AG09309 (cell line): ENCODE data around the gene ACTR8.

ENCODE experiments used
- DNase-seq: peaks from one replicate; pipeline ENCODE4 v3.0.0-alpha.2; 2010; ENCODE audit warnings: low read depth
- H3K4me3 ChIP-seq: 2 replicates; pipeline ENCODE4 v1.5.1; 2011; ENCODE audit warnings: mild to moderate bottlenecking, low read depth, low read length, moderate library complexity; ENCODE audit not compliant: control insufficient read depth
- CTCF ChIP-seq: IDR thresholded peaks from 2 replicates; pipeline ENCODE4 v1.5.1; 2011; ENCODE audit warnings: mild to moderate bottlenecking, low read depth, low read length, inconsistent platforms; ENCODE audit not compliant: insufficient read depth, control insufficient read depth; ENCODE audit errors: missing control alignments

Gene ACTR8

GRCh38 chr3:53844262-53845102, 37.5 kb downstream of the ACTR8 start:
- H3K4me3 ChIP-seq, result no peak overlapping the region
- TF ChIP-seq CTCF, result no peak
- no peak for DNase-seq

- DNase-seq, result no peak
- no peak for TF ChIP-seq CTCF
- H3K4me3 ChIP-seq, result no peak overlapping the region
These were observed 38.5 kb downstream of the ACTR8 start for GRCh38 chr3:53843195-53844177.

GRCh38 chr3:53842436-53843194, 39.3 kb downstream of the ACTR8 start:
- peak; percentile 12 for TF ChIP-seq CTCF
- DNase-seq, result no peak
- H3K4me3 ChIP-seq, result no peak overlapping the region

- TF ChIP-seq CTCF, result no peak
- H3K4me3 ChIP-seq, result no peak overlapping the region
- no peak for DNase-seq
These were observed 40.7 kb downstream of the ACTR8 start for GRCh38 chr3:53841296-53841695.

- DNase-seq, result no peak
- TF ChIP-seq CTCF, result no peak
- no peak overlapping the region for H3K4me3 ChIP-seq
These were observed 44.6 kb downstream of the ACTR8 start for GRCh38 chr3:53837331-53837730.

- no peak for DNase-seq
- no peak for TF ChIP-seq CTCF
These were observed 45.7 kb downstream of the ACTR8 start for GRCh38 chr3:53836084-53836872.

More at GRCh38 chr3:53836084-53836872, 45.7 kb downstream of the ACTR8 start:
- no peak overlapping the region for H3K4me3 ChIP-seq
